Nucleus accumbens (tissue), 56 donors: Measurements from ENCODE around the gene EXOC7.

Experiments
- DNase-seq, 56 donors: peaks; one replicate each; lab custom pipeline; 2025; lab: John Stamatoyannopoulos, UW

EXOC7 gene

GRCh38 chr17:76123749-76124581 lies 20.4 kb upstream of the EXOC7 start:
- DNase-seq: no peak

GRCh38 chr17:76123191-76123499 lies 19.6 kb upstream of the EXOC7 start:
- DNase-seq: no peak

GRCh38 chr17:76122431-76123190 lies 19.0 kb upstream of the EXOC7 start:
- DNase-seq: no peak

DNA sequence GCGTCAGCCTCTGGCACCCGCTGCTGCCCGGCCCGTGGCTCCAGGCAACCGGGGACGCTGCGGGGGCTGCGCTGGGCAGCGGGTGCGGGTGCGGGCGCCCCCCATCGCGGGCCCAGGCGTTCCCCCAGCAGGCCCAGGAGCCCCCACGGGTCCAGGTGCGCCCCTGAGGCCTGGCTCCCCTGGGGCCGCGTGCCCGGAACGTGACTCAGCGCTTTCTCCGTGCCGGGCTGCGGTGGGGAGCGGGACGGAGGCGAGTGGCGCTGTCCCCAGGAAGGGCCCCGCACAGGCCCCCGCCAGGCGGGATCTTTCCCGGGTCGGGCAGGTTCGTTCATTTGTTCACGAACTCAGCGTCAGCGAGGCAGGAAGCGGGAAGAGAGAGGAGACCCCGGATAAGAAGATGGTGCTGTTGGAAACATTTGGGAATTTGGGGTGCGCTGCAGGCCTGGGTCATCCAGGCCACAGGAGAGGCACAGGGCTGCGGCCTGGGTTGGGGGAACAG lies 18.4 kb upstream of the EXOC7 start:
- peak in 2 of 56 donors; percentile 21 to 53 for DNase-seq

- no peak for DNase-seq
These were observed 17.0 kb upstream of the EXOC7 start for GRCh38 chr17:76120658-76121008.

GRCh38 chr17:76119409-76120371 lies 16.1 kb upstream of the EXOC7 start:
- DNase-seq: no peak

DNA sequence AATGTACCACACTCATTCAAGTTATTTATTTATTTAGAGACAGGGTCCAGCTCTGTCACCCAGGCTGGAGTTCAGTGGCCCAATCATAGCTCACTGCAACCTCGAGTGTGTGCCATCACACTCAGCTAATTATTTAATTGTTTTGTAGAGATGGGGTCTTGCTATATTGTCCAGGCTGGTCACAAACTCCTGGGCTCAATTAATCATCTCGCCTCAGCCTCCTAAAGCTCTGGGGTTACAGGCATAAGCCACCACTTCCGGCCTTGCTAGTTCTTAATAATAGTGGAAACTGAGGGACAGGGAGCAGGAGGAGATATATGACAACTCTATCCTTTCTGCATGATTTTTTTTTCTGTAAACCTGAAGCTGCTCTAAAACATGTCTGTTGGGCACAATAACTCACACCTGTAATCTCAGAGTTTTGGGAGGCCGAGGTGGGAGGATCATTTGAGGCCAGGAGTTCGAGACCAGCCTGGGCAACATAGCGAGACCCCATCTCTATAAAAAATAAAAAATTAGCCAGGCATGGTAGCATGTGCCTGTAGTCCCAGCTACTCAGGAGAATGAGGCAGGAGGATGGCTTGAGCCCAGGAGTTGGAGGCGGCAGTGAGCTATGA lies 11.7 kb upstream of the EXOC7 start:
- DNase-seq: no peak

GRCh38 chr17:76111956-76112355 lies 8.4 kb upstream of the EXOC7 start:
- DNase-seq: no peak

- no peak for DNase-seq
These were observed 3.9 kb upstream of the EXOC7 start for GRCh38 chr17:76107509-76107908.

DNA sequence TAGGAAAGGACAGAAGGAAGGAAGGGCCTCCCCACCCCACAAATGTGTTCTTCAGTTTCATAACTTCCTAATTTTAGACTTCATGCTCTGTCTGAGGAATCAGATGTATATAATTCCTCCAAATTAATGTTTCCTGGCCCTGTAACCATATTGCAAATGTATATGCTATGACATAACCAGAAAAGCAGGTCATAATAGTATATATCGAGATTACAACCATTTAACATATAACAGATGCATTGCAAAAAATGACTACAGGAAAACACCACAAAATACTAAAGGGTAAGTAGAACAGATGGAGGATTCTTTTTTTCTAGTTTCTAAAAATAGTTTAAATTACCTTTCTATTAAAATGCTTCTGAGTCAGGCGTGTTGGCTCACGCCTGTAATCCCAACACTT lies 3.1 kb upstream of the EXOC7 start:
- no peak for DNase-seq

DNA sequence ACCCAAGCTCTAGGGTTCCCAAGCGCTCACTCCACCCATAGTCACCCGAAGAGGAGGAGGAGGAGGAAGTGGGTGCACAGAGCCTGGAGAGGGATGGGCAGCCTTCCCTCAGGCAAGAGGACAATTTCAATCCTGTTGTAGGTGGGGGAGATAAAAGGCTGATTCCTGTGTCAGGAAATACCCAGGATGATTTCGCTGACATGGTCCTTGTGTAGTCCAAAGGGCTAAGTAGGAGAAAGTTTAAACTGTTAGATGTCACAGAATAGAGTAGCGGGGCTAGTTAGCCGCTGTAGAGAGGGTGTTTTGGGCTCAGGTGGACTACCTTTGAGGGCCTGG lies 1.3 kb upstream of the EXOC7 start:
- DNase-seq: no peak

GRCh38 chr17:76104140-76104895 lies 731 bp upstream of the EXOC7 start:
- DNase-seq: no peak

DNA sequence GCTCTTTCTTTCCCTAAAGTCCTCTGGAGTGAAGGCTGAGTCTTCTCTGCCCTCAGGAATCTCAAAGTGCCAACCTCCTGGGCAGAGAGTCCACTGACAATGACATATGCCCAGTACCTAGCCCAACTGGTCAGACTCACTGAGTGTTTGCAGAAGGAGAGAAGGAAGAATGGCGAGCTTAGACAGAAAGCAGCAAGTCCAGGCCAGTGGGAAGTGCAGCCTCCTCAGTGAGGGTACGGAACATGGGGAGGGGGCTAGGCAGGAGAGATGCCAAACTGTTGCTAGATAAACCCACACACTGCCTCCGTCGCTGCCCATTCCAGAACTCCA lies 678 bp downstream of the EXOC7 start:
- DNase-seq: no peak

- no peak for DNase-seq
These were observed 5.8 kb downstream of the EXOC7 start for GRCh38 chr17:76097716-76098295.

GRCh38 chr17:76095943-76096342 lies 7.6 kb downstream of the EXOC7 start:
- DNase-seq: no peak

GRCh38 chr17:76094046-76094445 lies 9.5 kb downstream of the EXOC7 start:
- DNase-seq: no peak

- no peak for DNase-seq
These were observed 10.8 kb downstream of the EXOC7 start for GRCh38 chr17:76092526-76093413.

DNA sequence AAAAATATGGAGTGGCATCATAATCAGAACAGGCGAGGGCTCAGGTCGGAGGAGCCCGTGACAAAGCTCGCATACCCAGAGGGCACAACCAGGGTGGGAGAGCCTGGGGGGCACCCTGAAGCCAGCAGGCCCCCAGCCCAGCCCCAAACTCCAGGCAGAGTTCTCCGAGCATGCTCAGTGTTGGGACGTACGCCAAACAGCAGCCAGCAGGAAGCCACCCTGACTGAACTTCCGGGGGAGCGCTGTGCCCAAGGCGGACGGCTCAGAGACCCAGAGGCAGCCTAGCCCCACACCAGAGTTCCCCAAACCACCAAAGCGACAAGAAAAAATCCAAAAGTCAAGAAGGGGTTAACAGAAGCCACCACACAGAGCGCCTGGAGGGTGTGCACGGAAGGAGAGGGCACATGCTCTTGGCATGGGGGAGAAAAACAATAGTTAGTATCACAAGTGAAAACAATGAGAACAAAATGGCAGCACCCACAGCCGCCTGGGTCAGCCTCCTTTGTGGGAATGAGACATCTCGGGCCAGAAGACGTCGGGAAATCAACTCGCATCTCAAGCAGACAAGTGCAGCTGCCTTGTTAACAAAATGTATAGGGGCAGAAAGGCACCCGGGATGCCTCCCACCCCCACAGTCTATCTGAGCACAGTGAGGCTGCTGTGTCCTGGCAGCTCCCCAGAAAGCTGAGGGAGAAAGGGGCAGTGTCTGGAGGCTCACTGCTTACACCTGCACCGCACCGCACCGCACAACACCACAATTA lies 11.9 kb downstream of the EXOC7 start:
- DNase-seq: no peak
